Measurements from ENCODE around the gene UBXN2A. TPM values are rescaled to one million over a fixed set of nuclear protein-coding genes. Genes with fewer than 3 reads are reported as not detected.

Gene UBXN2A
- total and polyA plus RNA-seq, 2 of the 8 experiments (the other 6 are each of a cell fraction or from before 2014, with no cell fraction given) = 3.6 to 20.4 TPM

DNA sequence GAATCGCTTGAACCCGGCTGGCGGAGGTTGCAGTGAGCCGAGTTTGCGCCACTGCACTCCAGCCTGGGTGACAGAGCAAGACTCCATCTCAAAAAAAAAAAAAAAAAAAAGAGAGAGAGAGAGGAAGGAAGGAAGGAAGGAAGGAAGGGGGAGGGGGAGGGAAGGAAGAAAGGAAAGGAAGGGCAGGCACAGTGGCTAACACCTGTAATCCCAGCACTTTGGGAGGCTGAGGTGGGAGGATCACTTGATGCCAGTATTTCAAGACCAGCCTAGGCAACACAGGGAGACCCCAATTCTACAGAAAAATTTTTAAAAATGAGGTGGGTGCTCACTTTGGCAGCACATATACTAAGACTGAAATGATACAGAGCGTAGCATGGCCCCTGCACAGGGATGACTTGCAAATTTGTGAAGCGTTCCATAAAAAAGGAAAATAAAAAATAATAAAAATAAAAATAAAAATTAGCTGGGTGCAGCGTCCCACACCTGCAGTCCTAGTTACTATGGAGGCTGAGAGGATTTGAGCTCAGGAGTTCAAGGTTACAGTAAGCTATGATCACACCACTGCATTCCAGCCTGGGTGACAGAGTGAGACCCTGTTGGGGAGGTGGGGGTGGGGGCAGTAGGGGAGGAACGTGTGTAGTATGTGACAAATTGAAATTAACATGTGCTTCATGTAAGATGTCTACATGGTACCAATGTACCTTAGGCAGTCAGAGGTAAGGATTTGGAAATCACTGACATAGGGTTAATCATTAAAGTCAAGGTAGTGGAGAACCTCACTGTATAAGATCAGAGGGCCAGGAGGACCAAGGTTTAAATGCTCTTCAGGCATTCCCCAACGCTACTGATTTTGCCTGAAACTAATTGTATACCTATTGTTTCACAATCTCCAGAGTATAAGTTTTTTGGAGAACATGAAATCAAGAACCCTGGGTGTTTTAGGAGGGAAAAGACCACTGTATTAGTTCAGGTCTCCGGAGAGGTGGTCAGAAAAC, 105.5 kb downstream of the UBXN2A start:
- no peaks in the 10 kb centered on the region for H3K27me3 ChIP-seq (replicated peaks in 1 of 4; ENCODE audit: control insufficient read depth in 3 of 4, extremely low read depth in 1 of 4, insufficient read depth in 3 of 4, low read length in 3 of 4)
- no peak overlapping the region for H3K4ac ChIP-seq (replicated peaks; ENCODE audit: insufficient read length, low read depth, low read length)
- H3K18ac ChIP-seq (ENCODE audit: extremely low read depth, low read length) = no peak overlapping the region
- H2BK15ac ChIP-seq (ENCODE audit: low read length) = no peak overlapping the region
- H3K23me2 ChIP-seq (ENCODE audit: low read depth, low read length) = peaks cover 5% of the 10 kb centered on the region; the same call in 1 of the 2 replicates
- H3K56ac ChIP-seq (replicated peaks; ENCODE audit: insufficient read length, low read depth, low read length) = no peak overlapping the region
- no peak overlapping the region for H2BK12ac ChIP-seq (ENCODE audit: low read depth, low read length)
- no peak overlapping the region for H4K5ac ChIP-seq (ENCODE audit: insufficient read length, low read depth, low read length)
- peaks cover 2% of the 10 kb centered on the region; the same call in 1 of the 2 replicates for H3K79me1 ChIP-seq (ENCODE audit: low read depth, low read length)
- no peak for DNase-seq (ENCODE audit: low read depth in 1 of 2, low spot score in 2 of 2)
- TF ChIP-seq POU5F1 (IDR thresholded peaks at IDR 0.05; ENCODE audit: low read depth, low read length) (no peak), YY1 (IDR thresholded peaks at IDR 0.05; ENCODE audit: low read depth, low read length) (no peak), JUN (IDR thresholded peaks at IDR 0.05; ENCODE audit: low read depth, low read length) (no peak)
- H2AK5ac ChIP-seq (ENCODE audit: low read depth, low read length) = no peak overlapping the region
- WGBS, 2 experiments (ENCODE audit: extremely low coverage in 1 of 2, insufficient coverage in 1 of 2, insufficient read length in 1 of 2, insufficient replicate concordance in 2 of 2, low coverage in 1 of 2, low lambda C conversion rate in 2 of 2, missing lambda C conversion rate in 1 of 2) = 81% methylated on average over 11 of the region's 11 CpGs; no CpG with 5 or more reads in 1 of the 2 experiments
- H4K91ac ChIP-seq (replicated peaks; ENCODE audit: insufficient read length, low read length) = no peak overlapping the region
- no peaks in the 10 kb centered on the region for H3K9me3 ChIP-seq (ENCODE audit: insufficient read depth in 2 of 2, low read depth in 1 of 2, low read length in 1 of 2)
- no peaks in the 10 kb centered on the region for H4K20me1 ChIP-seq (replicated peaks in 1 of 2; ENCODE audit: control insufficient read depth in 1 of 2, insufficient read depth in 2 of 2, low read length in 2 of 2)
- no peak overlapping the region for H2BK120ac ChIP-seq (replicated peaks; ENCODE audit: low read depth, low read length)
- H3K14ac ChIP-seq (ENCODE audit: insufficient read length) = no peak overlapping the region
- no peak for FAIRE-seq
- no peaks in the 10 kb centered on the region for H3K36me3 ChIP-seq (ENCODE audit: control insufficient read depth in 2 of 4, insufficient read depth in 4 of 4, low read length in 3 of 4)
- ChIA-PET CTCF (ENCODE audit: partially characterized antibody) (interaction anchor here (1.7 to 4.8 kb wide), 2 partner anchors 13 to 15 kb away, joined by 4 to 23 read pairs; no protein-coding TSS in a partner anchor), POLR2A (ENCODE audit: partially characterized antibody) (interaction anchor here (0.7 to 2.4 kb wide), 3 partner anchors 10 to 38 kb away, joined by 3 to 13 read pairs (median 3); no protein-coding TSS in a partner anchor)
- H2BK20ac ChIP-seq (ENCODE audit: low read length) = no peak overlapping the region
- peak overlapping the region; percentile 29 to 73 for H3K4me2 ChIP-seq (ENCODE audit: insufficient read depth in 1 of 2, low read depth in 2 of 2, low read length in 2 of 2)
- H3K9ac ChIP-seq (replicated peaks in 1 of 4; ENCODE audit: extremely low read depth in 1 of 4, low read depth in 3 of 4, low read length in 3 of 4) = no peak overlapping the region
- no peak overlapping the region for H4K8ac ChIP-seq (ENCODE audit: extremely low read depth, insufficient read depth, low read length)
- H3K4me3 ChIP-seq (ENCODE audit: extremely low read depth in 1 of 4, insufficient read depth in 2 of 4, low read depth in 3 of 4, low read length in 4 of 4) = peak overlapping the region in 3 of 4 experiments; percentile 78 to 95 (median 91); a peak in 4 of 8 replicates
- H3K4me1 ChIP-seq (replicated peaks in 1 of 4; ENCODE audit: control insufficient read depth in 3 of 4, insufficient read depth in 4 of 4, low read length in 3 of 4) = peaks cover 5 to 12% (median 6%) of the 10 kb centered on the region in 4 experiments; a peak in 5 of 7 replicates
- H3K27ac ChIP-seq (ENCODE audit: low read depth, low read length) = no peak overlapping the region
- no peak overlapping the region for H3K23ac ChIP-seq (ENCODE audit: insufficient read length)
- peaks cover 0 to 43% of the 10 kb centered on the region in 2 experiments; a peak in 3 of 4 replicates for H3K79me2 ChIP-seq (ENCODE audit: control insufficient read depth in 1 of 2, insufficient read depth in 2 of 2, low read length in 2 of 2)
- H2BK5ac ChIP-seq (ENCODE audit: low read depth, low read length) = no peak overlapping the region
- H2AFZ ChIP-seq (ENCODE audit: low read length) = no peak overlapping the region

All from H1 (cell line).